Panc1 (cell line): ENCODE results near the gene PCTP. TPM values are rescaled to one million over a fixed set of nuclear protein-coding genes. Genes with fewer than 3 reads are reported as not detected.

Experiments
- ATAC-seq: fragments of 200-7000 bp; cut with Tn5 transposase; 2 replicates; pipeline ENCODE4 v1.9.1; 2020; ENCODE audit warnings: mild to moderate bottlenecking, moderate library complexity
- BruUV-seq: library from RNA; stranded (reverse); fragments of 400-500 nt; replicated peaks from 2 replicates; lab custom pipeline; 2021; lab: Mats Ljungman, UMichigan
- CTCF ChIA-PET: fragments of 300-600 bp; sonication (Branson Sonifier 250); formaldehyde crosslinking; loops from one replicate; lab custom pipeline; 2022; ENCODE audit warnings: antibody characterized with exemption; lab: Charles Lee
- POLR2A ChIA-PET: fragments of 300-600 bp; sonication (Branson Sonifier 250); formaldehyde crosslinking; loops from one replicate; lab custom pipeline; 2022; ENCODE audit warnings: antibody characterized with exemption; lab: Charles Lee
- DNase-seq: peaks from one replicate; pipeline ENCODE4 v3.0.0-alpha.2; 2010; ENCODE audit warnings: low read depth, low spot score
- H3K27ac ChIP-seq: 2 replicates; pipeline ENCODE4 v1.5.1; 2011; ENCODE audit warnings: mild to moderate bottlenecking, low read length, inconsistent platforms
- H3K27me3 ChIP-seq: fragments of 200-500 bp; sonication (Bioruptor generic); 2 replicates; pipeline ENCODE4 v1.6.0; 2014; ENCODE audit warnings: low read length, inconsistent platforms; ENCODE audit not compliant: control insufficient read depth, insufficient read depth
- H3K36me3 ChIP-seq: fragments of 200-500 bp; sonication (Bioruptor generic); 2 replicates; pipeline ENCODE4 v1.5.1; 2014; ENCODE audit warnings: inconsistent platforms, mild to moderate bottlenecking, low read length, moderate library complexity; ENCODE audit not compliant: control insufficient read depth, insufficient read depth
- H3K4me1 ChIP-seq: 2 replicates; pipeline ENCODE4 v1.5.1; 2011; ENCODE audit warnings: inconsistent platforms, mild to moderate bottlenecking, low read length, moderate library complexity; ENCODE audit not compliant: control insufficient read depth, insufficient read depth
- H3K4me3 ChIP-seq, 2 experiments: 2 replicates each; pipeline ENCODE4 v1.5.1; 2011 to 2012; ENCODE audit warnings: low read depth in 2 of 2, low read length in 2 of 2, mild to moderate bottlenecking in 2 of 2, inconsistent platforms in 1 of 2, moderate library complexity in 1 of 2
- H3K9me3 ChIP-seq: fragments of 200-500 bp; sonication (Bioruptor generic); 2 replicates; pipeline ENCODE4 v1.5.1; 2014; ENCODE audit warnings: low read depth, mild to moderate bottlenecking, inconsistent platforms, low read length, moderate library complexity; ENCODE audit not compliant: control insufficient read depth, insufficient read depth
- CTCF ChIP-seq: fragments of 450-650 bp; IDR thresholded peaks from 2 replicates; pipeline ENCODE4 v1.5.1; 2017; ENCODE audit warnings: mild to moderate bottlenecking
- POLR2AphosphoS5 ChIP-seq: IDR thresholded peaks from 2 replicates; pipeline ENCODE4 v1.6.1; 2012; ENCODE audit warnings: mild to moderate bottlenecking, low read depth, low read length, moderate library complexity
- REST ChIP-seq, 2 experiments: IDR thresholded peaks; 2 replicates each; pipeline ENCODE4 v1.6.1; 2011 to 2012; ENCODE audit warnings: low read depth in 2 of 2, control low read depth in 1 of 2, low read length in 1 of 2, mild to moderate bottlenecking in 1 of 2, moderate library complexity in 1 of 2; ENCODE audit not compliant: insufficient read depth in 1 of 2
- SIN3A ChIP-seq: IDR thresholded peaks from 2 replicates; pipeline ENCODE4 v1.6.1; 2012; ENCODE audit warnings: low read depth, mild to moderate bottlenecking, low read length, moderate library complexity, borderline replicate concordance; ENCODE audit not compliant: insufficient read depth
- TCF7L2 ChIP-seq: IDR thresholded peaks from 2 replicates; pipeline ENCODE4 v1.6.1; 2011; ENCODE audit warnings: mild to moderate bottlenecking, low read depth, low read length, inconsistent platforms
- in situ Hi-C: cut with HindIII; loops from 2 replicates; pipeline ENCODE4 v1.10.0; 2016; ENCODE audit warnings: low sequenced_read_pairs, low pct_unique_long_range_greater_than_20kb
- intact Hi-C: fragments of 100-400 bp; cut with micrococcal nuclease; formaldehyde crosslinking; loops from one replicate; pipeline ENCODE4 v1.10.0; 2022; ENCODE audit not compliant: unreplicated experiment
- total RNA-seq: library from RNA; stranded (reverse); gene quantifications from one replicate; pipeline ENCODE4 v1.2.1, GENCODE V29; 2021; ENCODE audit not compliant: unreplicated experiment

PCTP gene
- total RNA-seq, 1 experiment from 2014 or later, result 23.7 TPM

GRCh38 chr17:55717898-55718735 is 32.7 kb upstream of the PCTP start:
- ChIA-PET CTCF (interaction anchor here (0.7 to 1.2 kb wide), 7 partner anchors 10 to 482 kb away, joined by 3 to 5 read pairs (median 4); no protein-coding TSS in a partner anchor), POLR2A (interaction anchor here (0.6 kb wide), 1 partner anchor 13 kb away, joined by 3 read pairs; no protein-coding TSS in a partner anchor)
- H3K36me3 ChIP-seq, result no peaks in the 10 kb centered on the region
- peaks cover 13% of the 10 kb centered on the region for H3K27me3 ChIP-seq
- TF ChIP-seq POLR2AphosphoS5 (no peak), CTCF (peak; percentile 86), SIN3A (no peak)
- DNase-seq, result no peak
- in situ Hi-C loops, result no loop called here
- no peak overlapping the region for H3K27ac ChIP-seq
- H3K9me3 ChIP-seq, result no peaks in the 10 kb centered on the region
- peak; percentile 73 for ATAC-seq
- H3K4me3 ChIP-seq, result no peak overlapping the region
- BruUV-seq, result no TSS peak
- intact Hi-C loops, result loop anchor here (1.0 kb wide), 1 partner anchor 192 kb away; no protein-coding TSS in a partner anchor
- H3K4me1 ChIP-seq, result 0 out of 2 replicates have a peak, but pooled peaks cover 2% of the 10 kb centered on the region

GRCh38 chr17:55720919-55721836 is 29.7 kb upstream of the PCTP start:
- CTCF ChIA-PET, result interaction anchor here (0.6 kb wide), 2 partner anchors 18 to 197 kb away, joined by 3 to 7 read pairs; no protein-coding TSS in a partner anchor
- Histone ChIP-seq H3K27ac (no peak overlapping the region), H3K4me1 (0 out of 2 replicates have a peak, but pooled peaks cover 5% of the 10 kb centered on the region), H3K27me3 (peaks cover 15% of the 10 kb centered on the region), H3K9me3 (no peaks in the 10 kb centered on the region), H3K4me3 (no peak overlapping the region), H3K36me3 (no peaks in the 10 kb centered on the region)
- TF ChIP-seq CTCF (no peak), SIN3A (no peak), REST (IDR thresholded peaks at IDR 0.05; ENCODE audit: insufficient read depth in 1 of 2, low read depth in 2 of 2, low read length in 1 of 2) (no peak), TCF7L2 (no peak), POLR2AphosphoS5 (no peak)
- ATAC-seq (no peak), DNase-seq (no peak)
- BruUV-seq, result no TSS peak
- in situ Hi-C loops, result no loop called here
- intact Hi-C loops, result no loop called here
- POLR2A ChIA-PET, result no interaction called here
